ENCODE results near the gene GTF3C4. TPM values are rescaled to one million over a fixed set of nuclear protein-coding genes. Genes with fewer than 3 reads are reported as not detected.

Gene GTF3C4
- total and polyA plus RNA-seq, 10 of the 15 experiments (the other 5 are each of a cell fraction or from before 2014, with no cell fraction given), result 3.2 to 18.9 (median 8.2) TPM

Other genes with a start within 250 kb of the GTF3C4 start
- not detected in 2 replicates for gene BARHL1, start 87.9 kb upstream of the GTF3C4 start, total RNA-seq (2014; rRNA removed)
- gene BARHL1, start 87.9 kb upstream of the GTF3C4 start, total RNA-seq (2014; rRNA removed; fragmentation: Illumina TruSeq; extraction: Trizol), result not detected in 2 replicates
- gene BARHL1, start 87.9 kb upstream of the GTF3C4 start, total RNA-seq (2021), result not detected in 2 replicates
- gene BARHL1, start 87.9 kb upstream of the GTF3C4 start, polyA plus RNA-seq (2011; rRNA removed), result not detected in 2 replicates
- not detected in 2 replicates for gene BARHL1, start 87.9 kb upstream of the GTF3C4 start, polyA plus RNA-seq (2014; fragmentation: Illumina TruSeq; extraction: Trizol)
- gene BARHL1, start 87.9 kb upstream of the GTF3C4 start, polyA plus RNA-seq (2014; fragmentation: Nextera tagmentation; extraction: Ambion mirVana), result not detected
- gene BARHL1, start 87.9 kb upstream of the GTF3C4 start, polyA plus RNA-seq (2014; rRNA removed), result not detected in 2 replicates
- not detected for gene BARHL1, start 87.9 kb upstream of the GTF3C4 start, polyA plus RNA-seq (2016; fragmentation: Nextera tagmentation; extraction: Ambion mirVana)
- 19.9 and 20.2 TPM in 2 replicates for gene DDX31, start 481 bp upstream of the GTF3C4 start, total RNA-seq (2014; rRNA removed)
- gene DDX31, start 481 bp upstream of the GTF3C4 start, total RNA-seq (2014; rRNA removed; fragmentation: Illumina TruSeq; extraction: Trizol), result 20.9 and 21.2 TPM in 2 replicates
- gene DDX31, start 481 bp upstream of the GTF3C4 start, total RNA-seq (2021), result 21.7 and 25.6 TPM in 2 replicates
- gene DDX31, start 481 bp upstream of the GTF3C4 start, polyA plus RNA-seq (2011; rRNA removed), result 30.3 and 30.8 TPM in 2 replicates
- 22.8 and 23.2 TPM in 2 replicates for gene DDX31, start 481 bp upstream of the GTF3C4 start, polyA plus RNA-seq (2014; fragmentation: Illumina TruSeq; extraction: Trizol)
- gene DDX31, start 481 bp upstream of the GTF3C4 start, polyA plus RNA-seq (2014; fragmentation: Nextera tagmentation; extraction: Ambion mirVana), result 10 to 100 TPM; 12.1 to 14.6 TPM
- 21.1 and 23.7 TPM in 2 replicates for gene DDX31, start 481 bp upstream of the GTF3C4 start, polyA plus RNA-seq (2014; rRNA removed)
- 10 to 100 TPM; 20.0 to 20.5 TPM for gene DDX31, start 481 bp upstream of the GTF3C4 start, polyA plus RNA-seq (2016; fragmentation: Nextera tagmentation; extraction: Ambion mirVana)
- gene AK8, start 207.8 kb downstream of the GTF3C4 start, total RNA-seq (2014; rRNA removed), result not detected in 2 replicates
- gene AK8, start 207.8 kb downstream of the GTF3C4 start, total RNA-seq (2014; rRNA removed; fragmentation: Illumina TruSeq; extraction: Trizol), result not detected in 2 replicates
- gene AK8, start 207.8 kb downstream of the GTF3C4 start, total RNA-seq (2021), result not detected in 2 replicates
- 0.09 and 0.12 TPM in 2 replicates for gene AK8, start 207.8 kb downstream of the GTF3C4 start, polyA plus RNA-seq (2011; rRNA removed)
- 0.03 TPM in 1 of 2 replicates, not detected in the other for gene AK8, start 207.8 kb downstream of the GTF3C4 start, polyA plus RNA-seq (2014; fragmentation: Illumina TruSeq; extraction: Trizol)
- not detected for gene AK8, start 207.8 kb downstream of the GTF3C4 start, polyA plus RNA-seq (2014; fragmentation: Nextera tagmentation; extraction: Ambion mirVana)
- gene AK8, start 207.8 kb downstream of the GTF3C4 start, polyA plus RNA-seq (2014; rRNA removed), result 0.04 TPM in 1 of 2 replicates, not detected in the other
- gene AK8, start 207.8 kb downstream of the GTF3C4 start, polyA plus RNA-seq (2016; fragmentation: Nextera tagmentation; extraction: Ambion mirVana), result under 1 TPM; 0.06 to 0.08 TPM
- gene SPACA9, start 208.4 kb downstream of the GTF3C4 start, total RNA-seq (2014; rRNA removed), result 0.68 and 0.82 TPM in 2 replicates
- gene SPACA9, start 208.4 kb downstream of the GTF3C4 start, total RNA-seq (2014; rRNA removed; fragmentation: Illumina TruSeq; extraction: Trizol), result 0.69 and 1.0 TPM in 2 replicates
- gene SPACA9, start 208.4 kb downstream of the GTF3C4 start, total RNA-seq (2021), result 1.6 and 2.1 TPM in 2 replicates
- gene SPACA9, start 208.4 kb downstream of the GTF3C4 start, polyA plus RNA-seq (2011; rRNA removed), result 0.19 and 0.72 TPM in 2 replicates
- gene SPACA9, start 208.4 kb downstream of the GTF3C4 start, polyA plus RNA-seq (2014; fragmentation: Illumina TruSeq; extraction: Trizol), result 0.25 and 1.0 TPM in 2 replicates
- gene SPACA9, start 208.4 kb downstream of the GTF3C4 start, polyA plus RNA-seq (2014; fragmentation: Nextera tagmentation; extraction: Ambion mirVana), result 1 to 10 TPM in 1 of 2 experiments, under 1 TPM in 1; 0.71 to 1.2 TPM
- gene SPACA9, start 208.4 kb downstream of the GTF3C4 start, polyA plus RNA-seq (2014; rRNA removed), result 0.60 and 0.73 TPM in 2 replicates
- 1 to 10 TPM; 1.6 to 2.9 TPM for gene SPACA9, start 208.4 kb downstream of the GTF3C4 start, polyA plus RNA-seq (2016; fragmentation: Nextera tagmentation; extraction: Ambion mirVana)